Trophoblast cell (in vitro differentiated cells and primary cell): ENCODE results near the gene SLC22A23.

Source experiments
- DNase-seq, 2 donors: peaks; one replicate each; pipeline ENCODE4 v3.0.0-alpha.2; 2016
- H2AFZ ChIP-seq: 2 replicates; pipeline ENCODE4 v1.6.1; 2013; ENCODE audit warnings: low read length, moderate library complexity, mild to moderate bottlenecking; ENCODE audit not compliant: insufficient read depth, poor library complexity
- H2AK5ac ChIP-seq: 2 replicates; pipeline ENCODE4 v1.6.1; 2013; ENCODE audit warnings: mild to moderate bottlenecking, low read length
- H2BK120ac ChIP-seq: 2 replicates; pipeline ENCODE4 v1.6.1; 2013; ENCODE audit warnings: low read length, mild to moderate bottlenecking, moderate library complexity; ENCODE audit not compliant: insufficient read depth, poor library complexity
- H2BK12ac ChIP-seq: 2 replicates; pipeline ENCODE4 v1.6.1; 2013; ENCODE audit warnings: mild to moderate bottlenecking, low read length, moderate library complexity
- H2BK5ac ChIP-seq: 2 replicates; pipeline ENCODE4 v1.6.1; 2013; ENCODE audit warnings: low read length, low read depth, moderate library complexity, mild to moderate bottlenecking; ENCODE audit not compliant: poor library complexity
- H3K14ac ChIP-seq: 2 replicates; pipeline ENCODE4 v1.6.1; 2013; ENCODE audit warnings: mild to moderate bottlenecking, low read length
- H3K18ac ChIP-seq: 2 replicates; pipeline ENCODE4 v1.6.1; 2013; ENCODE audit warnings: mild to moderate bottlenecking, low read length
- H3K23ac ChIP-seq: 2 replicates; pipeline ENCODE4 v1.6.1; 2013; ENCODE audit warnings: low read length
- H3K27ac ChIP-seq: 2 replicates; pipeline ENCODE4 v1.5.1; 2013; ENCODE audit warnings: low read depth, mild to moderate bottlenecking, inconsistent platforms, low read length, moderate library complexity
- H3K27me3 ChIP-seq: 2 replicates; pipeline ENCODE4 v1.6.1; 2013; ENCODE audit warnings: inconsistent platforms, mild to moderate bottlenecking, low read length, moderate library complexity; ENCODE audit not compliant: insufficient read depth
- H3K36me3 ChIP-seq, 2 experiments: 1 replicate in 1 of 2; 2 replicates in 1 of 2; pipeline ENCODE4 v1.6.1; 2013; ENCODE audit warnings: low read length in 2 of 2, mild to moderate bottlenecking in 2 of 2, moderate library complexity in 1 of 2; ENCODE audit not compliant: insufficient read depth in 2 of 2, control insufficient read depth in 1 of 2
- H3K4ac ChIP-seq: 2 replicates; pipeline ENCODE4 v1.6.1; 2013; ENCODE audit warnings: low read depth, mild to moderate bottlenecking, low read length, moderate library complexity
- H3K4me1 ChIP-seq, 2 experiments: 1 replicate in 1 of 2; 2 replicates in 1 of 2; pipeline ENCODE4 v1.6.1; 2013; ENCODE audit warnings: low read length in 2 of 2, mild to moderate bottlenecking in 2 of 2, moderate library complexity in 1 of 2; ENCODE audit not compliant: insufficient read depth in 2 of 2, control insufficient read depth in 1 of 2
- H3K4me2 ChIP-seq: 2 replicates; pipeline ENCODE4 v1.6.1; 2013; ENCODE audit warnings: inconsistent platforms, mild to moderate bottlenecking, low read length, moderate library complexity
- H3K4me3 ChIP-seq: 2 replicates; pipeline ENCODE4 v1.5.1; 2013; ENCODE audit warnings: mild to moderate bottlenecking, low read depth, low read length, inconsistent platforms
- H3K79me1 ChIP-seq: one replicate; pipeline ENCODE4 v1.6.1; 2013; ENCODE audit warnings: low read length
- H3K79me2 ChIP-seq: 2 replicates; pipeline ENCODE4 v1.6.1; 2013; ENCODE audit warnings: low read length, mild to moderate bottlenecking; ENCODE audit not compliant: control insufficient read depth, insufficient read depth, poor library complexity
- H3K9ac ChIP-seq: 2 replicates; pipeline ENCODE4 v1.6.1; 2013; ENCODE audit warnings: mild to moderate bottlenecking, low read length
- H3K9me3 ChIP-seq: 2 replicates; pipeline ENCODE4 v1.6.1; 2013; ENCODE audit warnings: low read depth, mild to moderate bottlenecking, control low read depth, inconsistent platforms, low read length; ENCODE audit not compliant: insufficient read depth
- H4K12ac ChIP-seq: 2 replicates; pipeline ENCODE4 v1.6.1; 2013; ENCODE audit warnings: low read depth, mild to moderate bottlenecking, low read length, moderate library complexity
- H4K8ac ChIP-seq: 2 replicates; pipeline ENCODE4 v1.6.1; 2013; ENCODE audit warnings: low read depth, mild to moderate bottlenecking, low read length, moderate library complexity
- H4K91ac ChIP-seq: one replicate; pipeline ENCODE4 v1.6.1; 2013; ENCODE audit warnings: low read depth, mild to moderate bottlenecking, low read length, moderate library complexity
- WGBS: extraction: QIAGEN DNeasy Blood & Tissue Kit; methylation state at CpG from one replicate; pipeline ENCODE4 v1.1.7; 2013; ENCODE audit warnings: missing lambda C conversion rate; ENCODE audit not compliant: insufficient read length, insufficient coverage; ENCODE audit errors: extremely low coverage; 5-methylcytosine and 5-hydroxymethylcytosine counted together

The SLC22A23 gene

GRCh38 chr6:3418496-3419060 lies 38.3 kb downstream of the SLC22A23 start:
- WGBS = no CpG with 5 or more reads among the region's 8 CpGs
- Histone ChIP-seq H3K79me2 (no peaks in the 10 kb centered on the region), H3K9ac (no peak overlapping the region), H2AK5ac (no peak overlapping the region), H3K18ac (no peak overlapping the region), H4K91ac (peak overlapping the region; percentile 33), H2BK120ac (no peak overlapping the region), H3K79me1 (peaks cover 4% of the 10 kb centered on the region), H3K36me3 (peaks cover 0 to 2% of the 10 kb centered on the region in 2 experiments), H3K27ac (no peak overlapping the region), H4K8ac (no peak overlapping the region), H3K23ac (no peak overlapping the region), H3K4me2 (no peak overlapping the region), H3K9me3 (no peaks in the 10 kb centered on the region), H2AFZ (no peak overlapping the region), H4K12ac (no peak overlapping the region), H3K27me3 (no peaks in the 10 kb centered on the region), H2BK12ac (no peak overlapping the region), H3K14ac (no peak overlapping the region), H3K4me1 (peaks cover 35 to 36% of the 10 kb centered on the region in 2 experiments), H3K4ac (no peak overlapping the region), H2BK5ac (no peak overlapping the region), H3K4me3 (no peak overlapping the region)
- DNase-seq = peak; percentile 93 to 95

GRCh38 chr6:3417473-3417872 lies 39.4 kb downstream of the SLC22A23 start:
- peak overlapping the region; percentile 22 for H3K14ac ChIP-seq
- H3K79me2 ChIP-seq = no peaks in the 10 kb centered on the region
- H3K79me1 ChIP-seq = peaks cover 3% of the 10 kb centered on the region
- H3K27ac ChIP-seq = no peak overlapping the region
- H4K12ac ChIP-seq = no peak overlapping the region
- H3K4ac ChIP-seq = no peak overlapping the region
- H2AFZ ChIP-seq = no peak overlapping the region
- no peak overlapping the region for H3K4me3 ChIP-seq
- peak overlapping the region; percentile 30 for H4K91ac ChIP-seq
- H2BK12ac ChIP-seq = no peak overlapping the region
- no peak overlapping the region for H2BK120ac ChIP-seq
- no peak overlapping the region for H4K8ac ChIP-seq
- H3K23ac ChIP-seq = no peak overlapping the region
- DNase-seq = no peak
- peaks cover 4 to 6% of the 10 kb centered on the region in 2 experiments for H3K36me3 ChIP-seq
- H2AK5ac ChIP-seq = no peak overlapping the region
- H3K27me3 ChIP-seq = no peaks in the 10 kb centered on the region
- H3K18ac ChIP-seq = no peak overlapping the region
- H3K9ac ChIP-seq = no peak overlapping the region
- H2BK5ac ChIP-seq = no peak overlapping the region
- H3K9me3 ChIP-seq = peaks cover 4% of the 10 kb centered on the region
- no peak overlapping the region for H3K4me2 ChIP-seq
- peaks cover 34 to 35% of the 10 kb centered on the region in 2 experiments for H3K4me1 ChIP-seq
- WGBS = no CpG with 5 or more reads among the region's 4 CpGs

GRCh38 chr6:3415490-3415889 lies 41.4 kb downstream of the SLC22A23 start:
- Histone ChIP-seq H3K36me3 (peaks cover 4 to 12% of the 10 kb centered on the region in 2 experiments), H3K14ac (no peak overlapping the region), H3K4ac (no peak overlapping the region), H2BK120ac (no peak overlapping the region), H4K91ac (no peak overlapping the region), H3K79me2 (no peaks in the 10 kb centered on the region), H3K27ac (no peak overlapping the region), H3K4me1 (peaks cover 37 to 39% of the 10 kb centered on the region in 2 experiments), H3K79me1 (peaks cover 5% of the 10 kb centered on the region), H3K4me2 (no peak overlapping the region), H3K4me3 (no peak overlapping the region), H2BK5ac (no peak overlapping the region), H2AFZ (no peak overlapping the region), H3K27me3 (no peaks in the 10 kb centered on the region), H3K18ac (no peak overlapping the region), H2AK5ac (no peak overlapping the region), H3K9ac (no peak overlapping the region), H4K12ac (no peak overlapping the region), H4K8ac (no peak overlapping the region), H3K9me3 (peaks cover 4% of the 10 kb centered on the region), H3K23ac (no peak overlapping the region), H2BK12ac (no peak overlapping the region)
- no peak for DNase-seq
- no CpG with 5 or more reads among the region's 8 CpGs for WGBS

- H2AFZ ChIP-seq = no peak overlapping the region
- H3K4me2 ChIP-seq = no peak overlapping the region
- no peak overlapping the region for H2BK12ac ChIP-seq
- H3K9ac ChIP-seq = no peak overlapping the region
- no peak overlapping the region for H3K14ac ChIP-seq
- H3K9me3 ChIP-seq = peaks cover 4% of the 10 kb centered on the region
- no peak overlapping the region for H3K18ac ChIP-seq
- peaks cover 4 to 12% of the 10 kb centered on the region in 2 experiments for H3K36me3 ChIP-seq
- H2BK5ac ChIP-seq = no peak overlapping the region
- no peak overlapping the region for H3K4me3 ChIP-seq
- no peaks in the 10 kb centered on the region for H3K27me3 ChIP-seq
- WGBS = no CpG with 5 or more reads among the region's 5 CpGs
- H3K23ac ChIP-seq = no peak overlapping the region
- no peak overlapping the region for H2BK120ac ChIP-seq
- no peak overlapping the region for H3K4ac ChIP-seq
- H4K91ac ChIP-seq = no peak overlapping the region
- peaks cover 8% of the 10 kb centered on the region for H3K79me1 ChIP-seq
- no peak overlapping the region for H3K27ac ChIP-seq
- H3K4me1 ChIP-seq = peaks cover 37 to 39% of the 10 kb centered on the region in 2 experiments
- no peaks in the 10 kb centered on the region for H3K79me2 ChIP-seq
- H4K8ac ChIP-seq = no peak overlapping the region
- DNase-seq = no peak
- no peak overlapping the region for H2AK5ac ChIP-seq
- H4K12ac ChIP-seq = no peak overlapping the region
Observed at GRCh38 chr6:3415082-3415453, 41.8 kb downstream of the SLC22A23 start.
